Neural crest cell (in vitro differentiated cells): ENCODE data around the gene ATP13A4. TPM values are rescaled to one million over a fixed set of nuclear protein-coding genes. Genes with fewer than 3 reads are reported as not detected.

ENCODE experiments used
- DNase-seq: peaks from one replicate; pipeline ENCODE4 v3.0.0; 2021; ENCODE audit warnings: low read depth, mixed read lengths, low spot score
- H3K27ac Mint-ChIP-seq: one replicate; pipeline ENCODE4 v1.8.0; 2021; ENCODE audit warnings: mild to moderate bottlenecking, mixed read lengths; ENCODE audit not compliant: unreplicated experiment
- H3K27me3 Mint-ChIP-seq: 2 replicates; pipeline ENCODE4 v1.8.0; 2021; ENCODE audit warnings: low read depth, mild to moderate bottlenecking, mixed read lengths
- H3K36me3 Mint-ChIP-seq: 2 replicates; pipeline ENCODE4 v1.8.0; 2021; ENCODE audit warnings: low read depth, mild to moderate bottlenecking, mixed read lengths
- H3K4me1 Mint-ChIP-seq: 2 replicates; pipeline ENCODE4 v1.8.0; 2021; ENCODE audit warnings: mixed read lengths
- H3K4me3 Mint-ChIP-seq: one replicate; pipeline ENCODE4 v1.8.0; 2021; ENCODE audit warnings: mild to moderate bottlenecking, mixed read lengths
- H3K9me3 Mint-ChIP-seq: 2 replicates; pipeline ENCODE4 v1.8.0; 2021; ENCODE audit warnings: mixed read lengths
- total RNA-seq: library from RNA; stranded (reverse); gene quantifications from 2 replicates; pipeline ENCODE4 v1.2.1, GENCODE V29; 2021
- TF ChIP-seq, protein P1 (sequence below): fragments of 200-600 bp; sonication (generic); conservative IDR thresholded peaks from 2 replicates; pipeline ENCODE4 v1.5.0; 2021; ENCODE audit warnings: antibody characterized with exemption, mild to moderate bottlenecking

ATP13A4 gene
- total RNA-seq, 1 donor from 2014 or later: 0.30 TPM

- Mint-ChIP-seq H3K4me1 (peaks cover 24% of the 10 kb centered on the region), H3K4me3 (no peak overlapping the region), H3K9me3 (peaks cover under 1% of the 10 kb centered on the region), H3K27me3 (no peaks in the 10 kb centered on the region), H3K27ac (no peak overlapping the region), H3K36me3 (no peaks in the 10 kb centered on the region)
- TF ChIP-seq, protein P1, sequence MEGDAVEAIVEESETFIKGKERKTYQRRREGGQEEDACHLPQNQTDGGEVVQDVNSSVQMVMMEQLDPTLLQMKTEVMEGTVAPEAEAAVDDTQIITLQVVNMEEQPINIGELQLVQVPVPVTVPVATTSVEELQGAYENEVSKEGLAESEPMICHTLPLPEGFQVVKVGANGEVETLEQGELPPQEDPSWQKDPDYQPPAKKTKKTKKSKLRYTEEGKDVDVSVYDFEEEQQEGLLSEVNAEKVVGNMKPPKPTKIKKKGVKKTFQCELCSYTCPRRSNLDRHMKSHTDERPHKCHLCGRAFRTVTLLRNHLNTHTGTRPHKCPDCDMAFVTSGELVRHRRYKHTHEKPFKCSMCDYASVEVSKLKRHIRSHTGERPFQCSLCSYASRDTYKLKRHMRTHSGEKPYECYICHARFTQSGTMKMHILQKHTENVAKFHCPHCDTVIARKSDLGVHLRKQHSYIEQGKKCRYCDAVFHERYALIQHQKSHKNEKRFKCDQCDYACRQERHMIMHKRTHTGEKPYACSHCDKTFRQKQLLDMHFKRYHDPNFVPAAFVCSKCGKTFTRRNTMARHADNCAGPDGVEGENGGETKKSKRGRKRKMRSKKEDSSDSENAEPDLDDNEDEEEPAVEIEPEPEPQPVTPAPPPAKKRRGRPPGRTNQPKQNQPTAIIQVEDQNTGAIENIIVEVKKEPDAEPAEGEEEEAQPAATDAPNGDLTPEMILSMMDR: no peak
- DNase-seq: no peak
Measured at GRCh38 chr3:193387596-193387995, 167.1 kb downstream of the ATP13A4 start.

DNA sequence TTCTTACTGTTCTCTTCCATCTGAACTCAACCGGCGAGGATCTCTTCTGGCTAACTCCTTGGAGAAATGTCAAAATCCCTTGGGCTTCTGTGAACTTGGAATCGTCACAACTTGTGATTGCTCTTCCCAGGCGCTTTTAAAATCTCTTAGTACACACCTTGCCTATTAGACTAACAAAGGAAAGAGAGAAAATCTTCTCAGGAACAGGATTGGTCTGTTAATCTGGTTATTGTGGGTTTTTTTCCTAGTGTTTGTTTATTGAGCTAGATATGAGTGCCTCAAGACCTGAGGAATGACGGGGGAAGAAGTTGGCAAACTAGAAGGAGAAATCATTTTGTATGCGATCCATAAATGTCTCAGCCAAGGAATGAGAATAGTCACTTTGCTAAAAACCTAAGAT is 176.0 kb downstream of the ATP13A4 start, which contains the start of gene ATP13A5:
ATP13A5 (minus strand) TSS at position 48 of the 400 bp plus-strand sequence; CDS start at position 20, 28 bp downstream.
- no peak within 1 kb of the TSS for H3K4me3 Mint-ChIP-seq
- no peak for DNase-seq
- peaks cover 10% of the 10 kb centered on the region for H3K9me3 Mint-ChIP-seq
- H3K27me3 Mint-ChIP-seq: no peaks in the 10 kb centered on the region
- H3K36me3 Mint-ChIP-seq: no peaks in the 10 kb centered on the region
- TF ChIP-seq, protein P1: no peak
- no peak within 1 kb of the TSS for H3K27ac Mint-ChIP-seq
- peaks cover 10% of the 10 kb centered on the region for H3K4me1 Mint-ChIP-seq

GRCh38 chr3:193377591-193377990 is 177.1 kb downstream of the ATP13A4 start:
- H3K27me3 Mint-ChIP-seq: no peaks in the 10 kb centered on the region
- TF ChIP-seq, protein P1: no peak
- H3K9me3 Mint-ChIP-seq: peaks cover 10% of the 10 kb centered on the region
- H3K4me1 Mint-ChIP-seq: peaks cover 10% of the 10 kb centered on the region
- no peak overlapping the region for H3K27ac Mint-ChIP-seq
- no peak overlapping the region for H3K4me3 Mint-ChIP-seq
- no peak for DNase-seq
- no peaks in the 10 kb centered on the region for H3K36me3 Mint-ChIP-seq

- H3K27ac Mint-ChIP-seq: no peak overlapping the region
- TF ChIP-seq, protein P1: no peak
- H3K4me3 Mint-ChIP-seq: no peak overlapping the region
- H3K4me1 Mint-ChIP-seq: peaks cover 10% of the 10 kb centered on the region
- no peaks in the 10 kb centered on the region for H3K27me3 Mint-ChIP-seq
- no peaks in the 10 kb centered on the region for H3K36me3 Mint-ChIP-seq
- no peak for DNase-seq
- peaks cover 3% of the 10 kb centered on the region for H3K9me3 Mint-ChIP-seq
Measured at GRCh38 chr3:193375614-193376013, 179.1 kb downstream of the ATP13A4 start.

GRCh38 chr3:193372783-193373182 is 181.9 kb downstream of the ATP13A4 start:
- H3K36me3 Mint-ChIP-seq: no peaks in the 10 kb centered on the region
- no peaks in the 10 kb centered on the region for H3K27me3 Mint-ChIP-seq
- no peak for DNase-seq
- TF ChIP-seq, protein P1: no peak
- H3K4me3 Mint-ChIP-seq: no peak overlapping the region
- peaks cover 5% of the 10 kb centered on the region for H3K4me1 Mint-ChIP-seq
- no peaks in the 10 kb centered on the region for H3K9me3 Mint-ChIP-seq
- H3K27ac Mint-ChIP-seq: no peak overlapping the region

- H3K36me3 Mint-ChIP-seq: no peaks in the 10 kb centered on the region
- DNase-seq: no peak
- H3K4me1 Mint-ChIP-seq: no peaks in the 10 kb centered on the region
- no peaks in the 10 kb centered on the region for H3K27me3 Mint-ChIP-seq
- H3K27ac Mint-ChIP-seq: no peak overlapping the region
- H3K9me3 Mint-ChIP-seq: no peaks in the 10 kb centered on the region
- TF ChIP-seq, protein P1: no peak
- H3K4me3 Mint-ChIP-seq: no peak overlapping the region
Measured at GRCh38 chr3:193367868-193368267, 186.8 kb downstream of the ATP13A4 start.
